GM12864 (cell line): ENCODE results near the gene ANKRD33.

ENCODE experiments used
- DNase-seq: peaks from one replicate; pipeline ENCODE4 v3.0.0-alpha.2; 2011; ENCODE audit warnings: low read depth
- H3K4me3 ChIP-seq: 2 replicates; pipeline ENCODE4 v1.5.1; 2011; ENCODE audit warnings: mild to moderate bottlenecking, low read depth, low read length, control low read depth
- CTCF ChIP-seq: IDR thresholded peaks from 2 replicates; pipeline ENCODE4 v1.5.1; 2011; ENCODE audit warnings: low read depth, mild to moderate bottlenecking, moderate library complexity, low read length, control low read depth, inconsistent platforms; ENCODE audit errors: missing control alignments

Gene ANKRD33

GRCh38 chr12:51926718-51927117, 38.8 kb downstream of the ANKRD33 start:
- no peak for DNase-seq
- no peak overlapping the region for H3K4me3 ChIP-seq
- peak; percentile 68 for TF ChIP-seq CTCF

- H3K4me3 ChIP-seq = no peak overlapping the region
- DNase-seq = no peak
- no peak for TF ChIP-seq CTCF
Observed at GRCh38 chr12:51932218-51933076, 44.5 kb downstream of the ANKRD33 start.

GRCh38 chr12:51934080-51934479, 46.2 kb downstream of the ANKRD33 start:
- no peak for TF ChIP-seq CTCF
- no peak for DNase-seq
- H3K4me3 ChIP-seq = no peak overlapping the region

- DNase-seq = no peak
- TF ChIP-seq CTCF = no peak
- no peak overlapping the region for H3K4me3 ChIP-seq
Observed at GRCh38 chr12:51937926-51938325, 50.0 kb downstream of the ANKRD33 start.

- H3K4me3 ChIP-seq = no peak overlapping the region
- no peak for TF ChIP-seq CTCF
- DNase-seq = no peak
Observed at GRCh38 chr12:51938726-51939125, 50.8 kb downstream of the ANKRD33 start.

GRCh38 chr12:51941011-51941581, 53.2 kb downstream of the ANKRD33 start:
- no peak for DNase-seq
- no peak for TF ChIP-seq CTCF
- no peak overlapping the region for H3K4me3 ChIP-seq
